Measurements from ENCODE around the gene LAMA1. TPM values are rescaled to one million over a fixed set of nuclear protein-coding genes. Genes with fewer than 3 reads are reported as not detected.

LAMA1 gene
- total and polyA plus RNA-seq, 10 of the 15 experiments (the other 5 are each of a cell fraction or from before 2014, with no cell fraction given), result under 0.01 to 1.9 (median 0.06) TPM; not detected in 6

GRCh38 chr18:7023063-7023580 is 94.5 kb downstream of the LAMA1 start:
- BruUV-seq (replicated peaks), result no TSS peak
- CTCF ChIA-PET, result no interaction called here

GRCh38 chr18:7021994-7022840 is 95.4 kb downstream of the LAMA1 start:
- Histone ChIP-seq H3K27me3 (replicated peaks in 1 of 2; ENCODE audit: control insufficient read depth in 2 of 2, insufficient read depth in 2 of 2, low read length in 1 of 2) (no peaks in the 10 kb centered on the region; a peak in 1 of 4 replicates), H3K4me3 (no peak overlapping the region), H3K9ac (ENCODE audit: control insufficient read depth, insufficient read depth, low read length) (no peak overlapping the region), H3K9me3 (replicated peaks; ENCODE audit: control insufficient read depth, insufficient read depth, low read length) (no peaks in the 10 kb centered on the region), H3K4me2 (ENCODE audit: control insufficient read depth, insufficient read depth) (no peak overlapping the region), H3K4me1 (ENCODE audit: control insufficient read depth, insufficient read depth, low read length) (no peaks in the 10 kb centered on the region), H4K20me1 (ENCODE audit: control insufficient read depth, insufficient read depth) (no peaks in the 10 kb centered on the region), H3K79me2 (ENCODE audit: control insufficient read depth, insufficient read depth, low read length) (no peaks in the 10 kb centered on the region), H3K36me3 (ENCODE audit: control insufficient read depth in 2 of 2, insufficient read depth in 2 of 2, low read length in 1 of 2) (no peaks in the 10 kb centered on the region), H2AFZ (ENCODE audit: control insufficient read depth, low read depth, low read length) (no peak overlapping the region), H3K27ac (ENCODE audit: control insufficient read depth, insufficient read depth) (no peak overlapping the region)
- intact Hi-C loops (cut with micrococcal nuclease; ENCODE audit: unreplicated experiment), result loop anchor here (5.0 kb wide), 1 partner anchor 100 kb away; no protein-coding TSS in a partner anchor
- ATAC-seq (peak; percentile 48), FAIRE-seq (no peak), DNase-seq (ENCODE audit: low read depth, low spot score) (no peak)
- 22% methylated on average over 16 of the region's 16 CpGs for WGBS (ENCODE audit: insufficient coverage, insufficient replicate concordance, low lambda C conversion rate, missing lambda C conversion rate)
- ChIA-PET POLR2A (no interaction called here), SMC1A (ENCODE audit: uncharacterized antibody, unreplicated experiment) (no interaction called here), CTCF (interaction anchor here (1.4 kb wide), 1 partner anchor 9 kb away, joined by 3 read pairs; no protein-coding TSS in a partner anchor), RAD21 (ENCODE audit: unreplicated experiment) (no interaction called here)
- BruUV-seq (replicated peaks), result no TSS peak
- in situ Hi-C loops (cut with MboI), result loop anchor here (10.0 kb wide), 1 partner anchor 57 kb away; no protein-coding TSS in a partner anchor
- TF ChIP-seq CEBPZ (IDR thresholded peaks at IDR 0.05; ENCODE audit: low read depth, low read length) (no peak), TAF1 (IDR thresholded peaks at IDR 0.05; ENCODE audit: borderline replicate concordance, low read depth, low read length) (no peak), SREBF1 (IDR thresholded peaks at IDR 0.05; ENCODE audit: low read length) (no peak), FOXK2 (IDR thresholded peaks at IDR 0.05) (no peak), NRF1 (conservative IDR thresholded peaks at IDR 0.05; ENCODE audit: low read depth, low read length) (no peak), SUPT20H (IDR thresholded peaks at IDR 0.05; ENCODE audit: borderline replicate concordance, control insufficient read depth, low read depth, low read length) (no peak), CTCF (IDR thresholded peaks at IDR 0.05 in 2 of 3, conservative IDR thresholded peaks at IDR 0.05 in 1 of 3; ENCODE audit: control insufficient read depth in 2 of 3, extremely low read depth in 1 of 3, insufficient read depth in 1 of 3, low read depth in 3 of 3, low read length in 3 of 3) (peak in 1 of 3 experiments; percentile 2; a peak in 1 of 6 replicates)

More at GRCh38 chr18:7023063-7023580, 94.5 kb downstream of the LAMA1 start:
- Histone ChIP-seq H3K9ac (ENCODE audit: control insufficient read depth, insufficient read depth, low read length) (no peak overlapping the region), H3K27me3 (replicated peaks in 1 of 2; ENCODE audit: control insufficient read depth in 2 of 2, insufficient read depth in 2 of 2, low read length in 1 of 2) (no peaks in the 10 kb centered on the region; a peak in 1 of 4 replicates), H3K4me3 (no peak overlapping the region), H2AFZ (ENCODE audit: control insufficient read depth, low read depth, low read length) (no peak overlapping the region), H3K36me3 (ENCODE audit: control insufficient read depth in 2 of 2, insufficient read depth in 2 of 2, low read length in 1 of 2) (no peaks in the 10 kb centered on the region), H3K9me3 (replicated peaks; ENCODE audit: control insufficient read depth, insufficient read depth, low read length) (no peaks in the 10 kb centered on the region), H4K20me1 (ENCODE audit: control insufficient read depth, insufficient read depth) (no peaks in the 10 kb centered on the region), H3K4me2 (ENCODE audit: control insufficient read depth, insufficient read depth) (no peak overlapping the region), H3K4me1 (ENCODE audit: control insufficient read depth, insufficient read depth, low read length) (no peaks in the 10 kb centered on the region), H3K79me2 (ENCODE audit: control insufficient read depth, insufficient read depth, low read length) (no peaks in the 10 kb centered on the region), H3K27ac (ENCODE audit: control insufficient read depth, insufficient read depth) (no peak overlapping the region)
- 68% methylated on average over 19 of the region's 19 CpGs for WGBS (ENCODE audit: insufficient coverage, insufficient replicate concordance, low lambda C conversion rate, missing lambda C conversion rate)
- ATAC-seq, result no peak
- ChIA-PET SMC1A (ENCODE audit: uncharacterized antibody, unreplicated experiment) (no interaction called here), POLR2A (no interaction called here), RAD21 (ENCODE audit: unreplicated experiment) (no interaction called here)
- in situ Hi-C loops (cut with MboI) (loop anchor here (10.0 kb wide), 1 partner anchor 58 kb away; no protein-coding TSS in a partner anchor), intact Hi-C loops (cut with micrococcal nuclease; ENCODE audit: unreplicated experiment) (loop anchor here (5.0 kb wide), 1 partner anchor 101 kb away; no protein-coding TSS in a partner anchor)
- FAIRE-seq, result no peak
- TF ChIP-seq MXI1 (IDR thresholded peaks at IDR 0.05; ENCODE audit: low read depth, low read length), result no peak
- TF ChIP-seq BRCA1 (IDR thresholded peaks at IDR 0.05; ENCODE audit: low read depth, low read length), result no peak
- TF ChIP-seq ZNF384 (IDR thresholded peaks at IDR 0.05; ENCODE audit: borderline replicate concordance, low read depth, low read length), result no peak
- TF ChIP-seq POLR2AphosphoS2 (IDR thresholded peaks at IDR 0.05; ENCODE audit: low read depth, low read length), result no peak
- no peak for TF ChIP-seq JUND (IDR thresholded peaks at IDR 0.05; ENCODE audit: low read depth, low read length)
- TF ChIP-seq FOS (IDR thresholded peaks at IDR 0.05; ENCODE audit: borderline replicate concordance, extremely low read depth, insufficient read length), result no peak
- no peak for TF ChIP-seq JUNB (IDR thresholded peaks at IDR 0.05)
- DNase-seq (ENCODE audit: low read depth, low spot score), result no peak

Measured in GM12878 (cell line).